GM21360 (cell line): ENCODE data around the gene IFNA17.
"Not testable (repeated sequence)": the region's sequence is repeated elsewhere in the genome, so short reads cannot be mapped to it uniquely, and the experiment has no call there.

Experiments
- ATAC-seq: cut with Tn5 transposase; IDR thresholded peaks from one replicate; pipeline ENCODE4 v1.9.1; 2021; ENCODE audit warnings: mild to moderate bottlenecking, moderate library complexity; ENCODE audit not compliant: unreplicated experiment

Gene IFNA17

DNA sequence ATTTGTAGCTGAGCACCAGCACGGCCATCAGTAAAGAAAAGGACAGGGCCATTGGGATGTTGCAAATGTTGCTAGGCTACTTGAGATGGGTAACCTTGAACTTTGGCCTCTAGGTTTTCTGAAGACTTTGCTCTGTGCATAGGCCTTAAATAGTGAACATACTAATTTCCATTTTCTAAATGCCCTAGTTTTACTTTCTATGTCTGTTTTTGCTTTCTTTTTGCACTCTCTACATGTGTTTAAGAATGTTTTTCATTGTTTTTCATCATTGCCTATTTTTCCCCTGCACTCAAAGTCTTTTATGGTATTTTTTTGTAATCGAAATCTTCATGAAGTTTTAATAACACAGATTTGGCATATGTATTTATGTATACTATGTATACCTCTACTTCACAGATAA, at the start of gene IFNA17:
Gene IFNA17 (minus strand): TSS at position 101 of the 400 bp plus-strand sequence. CDS start 49 bp downstream, at position 52.
- no peak for ATAC-seq

DNA sequence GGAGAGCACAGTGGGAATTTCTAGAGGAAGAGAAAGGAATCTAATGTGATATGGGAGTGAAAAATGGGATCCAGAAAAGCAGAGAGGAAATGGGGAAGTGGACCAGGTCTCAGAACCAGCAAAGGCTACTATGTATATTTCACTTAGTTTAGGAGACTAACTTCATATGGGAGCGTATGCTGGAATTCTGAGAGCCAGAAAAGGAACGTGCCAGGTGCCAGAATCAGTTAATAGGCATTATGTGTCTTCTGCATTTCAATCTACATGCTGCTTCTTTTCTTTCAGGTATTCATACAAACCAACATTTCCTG, 40.3 kb upstream of the IFNA17 start:
- ATAC-seq = no peak

DNA sequence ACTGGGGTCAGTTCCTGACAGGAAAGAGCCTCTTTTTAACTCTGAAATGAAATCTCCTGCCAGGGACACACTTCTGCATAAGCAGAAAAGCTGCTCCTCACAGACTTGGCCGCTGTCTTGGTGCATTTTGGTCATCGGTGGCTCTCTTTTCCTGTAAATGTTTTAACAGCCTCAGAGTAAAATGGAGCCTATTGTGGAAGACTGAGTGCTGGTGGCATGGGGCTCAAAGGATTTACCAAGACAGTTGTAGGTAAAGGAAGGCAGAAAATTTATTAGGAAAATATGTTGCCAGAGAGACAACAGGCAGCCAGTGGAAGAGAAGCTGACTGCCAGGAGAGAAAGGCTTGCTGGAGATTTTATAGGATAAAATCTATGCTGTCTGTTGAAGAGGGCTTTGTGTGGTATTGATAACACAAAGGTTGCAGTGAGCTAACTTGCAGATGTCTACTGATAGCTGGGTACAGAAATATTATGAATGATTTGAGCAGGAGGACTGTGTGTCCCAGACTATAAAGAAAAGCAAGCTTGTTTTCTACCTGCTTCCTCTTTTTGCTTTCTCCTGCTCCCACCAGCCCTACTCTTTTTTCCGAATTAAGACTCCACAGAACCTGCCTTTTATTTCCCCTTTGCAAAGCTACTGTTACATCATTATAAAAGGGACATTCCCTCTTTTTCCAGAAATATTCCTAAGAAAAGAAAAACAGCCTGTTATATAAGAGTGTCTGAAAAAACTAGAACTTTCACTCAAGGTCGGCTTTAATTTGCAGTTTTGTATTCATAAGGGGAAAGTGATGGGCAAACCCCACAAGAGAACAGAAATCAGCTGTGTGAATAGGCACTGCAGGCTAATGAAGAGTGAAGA, 39.7 kb upstream of the IFNA17 start:
- ATAC-seq = peak; percentile 64

- ATAC-seq = no peak
These were observed 38.9 kb upstream of the IFNA17 start for GRCh38 chr9:21266733-21267484.

- no peak for ATAC-seq
These were observed 37.6 kb upstream of the IFNA17 start for GRCh38 chr9:21265421-21266189.

DNA sequence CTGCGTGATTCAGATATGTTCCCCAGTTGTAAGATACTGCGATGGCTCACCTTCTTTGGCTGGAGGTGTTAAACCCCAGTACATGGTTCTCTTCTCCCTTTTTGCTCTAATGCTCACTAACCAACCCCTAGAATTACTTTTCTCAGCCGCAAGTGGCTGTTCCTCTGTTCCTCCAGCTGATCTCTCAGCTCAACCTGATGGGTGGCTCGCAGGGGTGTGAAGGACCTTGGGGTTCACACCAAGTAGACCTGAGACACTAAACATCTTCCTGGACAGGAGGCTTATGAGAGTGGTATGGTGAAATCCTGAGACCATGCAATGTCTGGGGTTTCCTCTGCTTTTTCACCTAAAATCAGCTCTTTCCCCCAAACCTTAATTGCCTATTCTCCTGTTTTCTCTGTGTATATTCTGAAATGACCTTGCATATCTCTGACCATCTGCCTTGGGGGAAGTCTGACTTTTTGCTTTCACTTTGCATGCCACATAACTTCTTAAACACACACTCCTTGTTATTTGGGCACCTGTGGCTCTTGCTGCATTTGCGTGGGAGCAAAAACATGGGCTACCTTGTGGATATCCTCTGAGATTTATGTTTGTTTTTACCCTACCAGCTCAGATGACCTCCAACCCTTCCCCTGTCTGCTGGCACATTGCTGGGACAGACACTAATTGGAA, 27.7 kb upstream of the IFNA17 start:
- no peak for ATAC-seq

DNA sequence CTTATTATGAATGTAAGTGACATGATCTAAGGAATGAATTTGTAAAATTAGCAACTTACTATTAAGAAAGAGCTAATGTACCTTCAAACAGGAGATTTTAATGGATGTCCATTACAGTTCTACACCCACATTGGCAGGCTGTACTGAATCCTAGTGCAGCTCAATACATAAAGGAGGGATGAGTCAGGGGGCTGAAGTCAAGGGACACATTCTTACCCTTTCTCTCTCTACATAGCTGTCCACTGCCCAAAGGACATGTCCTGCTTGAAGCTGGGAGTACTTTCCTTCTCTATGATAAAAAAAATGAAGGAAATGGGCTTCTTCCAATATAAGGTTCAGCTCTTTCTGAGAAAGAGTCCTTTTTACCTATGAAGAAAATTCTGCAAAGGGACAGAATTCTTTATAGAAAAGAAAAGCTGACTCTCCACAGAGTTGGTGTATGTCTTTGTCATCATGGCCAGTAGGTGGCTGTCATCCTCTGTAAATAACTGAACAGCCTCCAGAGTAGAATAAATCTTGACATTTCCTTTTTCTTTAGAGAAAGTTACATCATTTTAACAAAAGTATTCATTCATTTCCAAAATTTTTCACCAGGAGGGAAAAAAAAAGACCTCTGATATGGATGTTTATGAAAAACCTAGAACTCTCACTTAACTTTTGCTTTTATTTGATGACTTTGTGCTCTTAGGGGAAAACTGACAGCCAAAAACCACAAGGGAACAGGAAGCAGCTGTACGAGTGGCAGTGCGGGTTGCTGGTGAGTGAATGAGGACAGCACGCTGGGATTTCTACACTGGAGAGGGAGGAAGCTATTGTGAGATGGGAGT, 24.9 kb upstream of the IFNA17 start:
- peak; percentile 59 for ATAC-seq

GRCh38 chr9:21251638-21252037, 23.6 kb upstream of the IFNA17 start:
- ATAC-seq = no peak

DNA sequence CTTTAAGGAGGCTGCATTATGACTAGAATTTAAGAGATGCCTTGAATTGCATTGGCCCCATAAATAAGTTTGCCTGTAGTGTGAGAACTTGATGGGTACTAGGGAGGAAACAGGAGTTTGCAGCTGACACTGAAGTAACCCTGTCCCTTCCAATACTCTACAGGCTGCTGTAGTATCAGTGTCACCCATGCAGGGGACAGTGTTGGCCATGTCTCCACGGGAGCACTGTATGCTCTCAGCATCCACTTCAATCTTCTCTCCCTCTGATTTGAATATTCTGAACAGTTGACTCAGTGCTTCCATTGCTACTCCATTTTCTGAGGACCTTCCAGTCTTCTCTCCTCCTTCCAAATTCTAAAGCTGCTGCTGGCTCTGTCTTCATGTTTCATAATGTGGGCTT, 23.2 kb upstream of the IFNA17 start:
- ATAC-seq = no peak

- ATAC-seq = no peak
These were observed 16.8 kb upstream of the IFNA17 start for GRCh38 chr9:21244836-21245235.

DNA sequence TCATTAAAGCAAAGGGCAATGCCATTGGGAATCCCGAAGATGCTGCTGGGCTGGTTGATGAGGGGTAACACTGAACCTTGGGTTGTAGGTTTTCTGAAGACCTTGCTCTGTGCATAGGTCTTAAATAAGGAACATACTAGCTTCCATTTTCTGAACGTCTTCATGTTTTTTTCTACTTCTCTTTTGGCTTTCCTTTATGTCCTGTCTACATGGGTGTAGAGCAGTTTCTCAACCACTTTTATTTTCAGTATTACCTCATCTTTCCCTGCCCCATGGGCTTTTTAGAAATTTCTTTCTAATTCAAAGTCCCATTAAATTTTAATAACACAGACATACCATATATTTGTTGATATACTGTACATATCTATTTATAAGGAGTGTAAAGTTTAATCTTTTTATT, 11.9 kb upstream of the IFNA17 start, which contains the start of gene IFNA14:
Gene IFNA14 (minus strand): TSS at position 95 of the 400 bp plus-strand sequence. CDS start 70 bp downstream, at position 25.
- ATAC-seq = no peak

DNA sequence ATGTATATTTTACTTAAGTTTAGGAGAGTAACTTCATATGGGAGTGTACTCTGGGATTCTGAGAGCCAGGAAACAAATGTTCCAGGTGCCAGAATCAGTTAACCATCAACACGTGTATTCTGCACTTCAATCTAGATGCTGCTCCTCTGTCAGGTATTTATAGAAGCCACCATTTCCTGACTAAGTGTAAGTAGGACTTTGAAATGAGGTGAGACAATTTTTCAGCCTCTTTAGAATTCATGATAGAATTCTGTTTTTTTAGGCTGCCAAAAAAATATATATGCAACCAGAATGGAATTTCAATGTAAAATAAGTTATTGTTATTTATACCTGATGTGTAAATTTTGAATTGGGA, 8.3 kb upstream of the IFNA17 start:
- ATAC-seq = not testable (repeated sequence)

- ATAC-seq = peak; percentile 87
These were observed 7.7 kb upstream of the IFNA17 start for GRCh38 chr9:21235468-21236359.

DNA sequence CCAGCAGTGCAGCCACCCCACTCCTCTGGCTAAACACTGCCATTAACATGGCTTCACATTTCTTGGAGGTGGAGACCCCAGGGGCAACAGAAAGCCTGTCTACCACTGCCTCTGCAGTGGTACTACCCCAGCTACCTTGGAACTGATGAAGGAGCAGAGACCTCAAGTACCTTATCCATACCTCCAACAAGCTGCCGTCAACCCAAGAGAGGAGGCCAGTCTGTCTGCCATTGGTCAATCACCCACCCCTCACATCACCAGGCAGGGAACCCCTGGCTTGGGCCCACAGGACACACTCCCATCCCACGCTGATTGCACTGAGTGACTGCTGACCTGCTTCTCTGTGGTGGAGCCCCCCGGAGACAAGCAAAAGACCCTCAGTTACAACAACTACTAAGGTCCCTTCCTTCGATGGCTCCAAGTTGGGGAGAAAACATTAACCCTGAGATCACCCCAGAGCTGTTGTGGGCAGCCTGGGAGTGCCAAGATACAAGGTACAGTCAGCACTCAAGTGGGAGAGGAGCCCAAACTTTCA, 6.2 kb upstream of the IFNA17 start:
- no peak for ATAC-seq

GRCh38 chr9:21233258-21233657, 5.2 kb upstream of the IFNA17 start:
- no peak for ATAC-seq

DNA sequence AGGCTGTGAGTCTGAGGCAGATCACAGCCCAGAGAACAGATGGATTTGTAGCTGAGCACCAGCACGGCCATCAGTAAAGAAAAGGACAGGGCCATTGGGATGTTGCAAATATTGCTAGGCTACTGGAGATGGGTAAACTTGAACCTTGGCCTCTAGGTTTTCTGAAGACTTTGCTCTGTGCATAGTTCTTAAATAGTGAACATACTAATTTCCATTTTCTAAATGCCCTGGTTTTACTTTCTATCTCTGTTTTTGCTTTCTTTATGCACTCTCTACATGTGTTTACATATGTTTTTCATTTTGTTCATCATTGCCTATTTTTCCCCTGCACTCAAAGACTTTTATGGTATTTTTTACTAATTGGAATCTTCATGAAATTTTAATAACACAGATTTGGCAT, 10.8 kb downstream of the IFNA17 start, which contains the start of gene IFNA16:
Gene IFNA16 (minus strand): TSS at position 101 of the 400 bp plus-strand sequence. CDS start 6 bp downstream, at position 95.
- not testable (repeated sequence) for ATAC-seq

GRCh38 chr9:21213411-21214326, 14.4 kb downstream of the IFNA17 start:
- peak; percentile 76 for ATAC-seq
